ENCODE data around the gene CACNA1E. TPM values are rescaled to one million over a fixed set of nuclear protein-coding genes. Genes with fewer than 3 reads are reported as not detected.

The CACNA1E gene
- total RNA-seq, 2 donors from 2014 or later, result 0.11 TPM; not detected in 1

DNA sequence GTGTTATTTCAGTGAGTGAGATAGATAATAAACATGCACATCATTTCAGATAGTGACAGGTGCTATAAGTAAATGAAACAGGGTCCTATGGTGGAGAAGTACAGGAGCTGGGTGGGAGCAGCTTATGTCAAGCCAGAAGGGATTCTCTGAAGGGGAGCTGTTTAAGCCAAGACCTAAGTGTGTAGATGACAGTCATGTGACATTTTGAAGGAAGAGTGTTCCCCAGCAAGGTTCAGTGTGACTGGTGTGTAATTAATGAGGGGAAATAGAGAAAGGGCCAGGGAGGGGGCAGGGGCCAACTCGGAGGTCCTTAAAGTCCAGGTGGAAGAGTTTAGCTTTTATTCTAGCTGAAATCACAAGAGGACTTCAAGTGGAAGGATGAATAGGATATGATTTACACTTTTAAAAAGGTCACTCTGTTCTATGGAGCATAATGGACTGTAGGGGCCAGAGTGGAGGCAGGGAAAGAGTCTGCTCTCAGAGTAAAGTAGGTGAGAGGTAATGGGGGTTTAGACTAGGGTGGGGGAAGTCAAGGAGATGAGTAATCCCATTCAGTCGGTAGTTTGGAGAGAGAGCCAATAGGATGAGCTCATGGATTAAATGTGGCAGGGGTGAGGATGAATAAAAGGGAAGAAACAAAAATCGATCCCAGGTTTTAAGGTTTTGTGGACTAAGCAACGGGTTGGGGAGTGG is 243.1 kb downstream of the CACNA1E start:
- peaks cover 18% of the 10 kb centered on the region for H3K27me3 Mint-ChIP-seq
- ATAC-seq (replicated peaks), result no peak
- no peak overlapping the region for H3K4me3 Mint-ChIP-seq
- no peaks in the 10 kb centered on the region for H3K9me3 Mint-ChIP-seq
- H3K27ac Mint-ChIP-seq, result no peak overlapping the region
- H3K36me3 Mint-ChIP-seq (ENCODE audit: low read depth), result no peaks in the 10 kb centered on the region
- H3K4me1 Mint-ChIP-seq, result no peaks in the 10 kb centered on the region

DNA sequence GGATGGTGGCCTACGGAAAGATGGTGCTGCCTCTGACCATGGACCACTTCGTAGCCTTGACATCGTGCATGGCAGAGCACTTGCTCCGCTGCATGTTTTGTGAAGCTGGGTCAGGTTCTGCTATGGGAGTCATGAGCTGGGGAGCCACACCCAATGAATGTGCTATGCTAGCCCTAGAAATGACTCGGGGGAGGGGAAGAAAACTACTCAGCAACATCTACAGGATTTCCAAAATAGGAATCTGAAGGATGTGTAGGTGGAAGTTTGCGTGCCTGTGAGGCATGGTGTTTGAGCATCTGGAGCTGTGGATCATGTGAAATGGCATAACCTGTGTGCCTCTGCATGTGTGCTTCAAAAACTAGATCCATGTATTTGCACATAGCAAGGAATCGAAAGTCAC is 247.3 kb downstream of the CACNA1E start:
- H3K9me3 Mint-ChIP-seq, result no peaks in the 10 kb centered on the region
- no peak for ATAC-seq (replicated peaks)
- no peaks in the 10 kb centered on the region for H3K36me3 Mint-ChIP-seq (ENCODE audit: low read depth)
- H3K4me1 Mint-ChIP-seq, result no peaks in the 10 kb centered on the region
- H3K27ac Mint-ChIP-seq, result no peak overlapping the region
- peaks cover 14% of the 10 kb centered on the region for H3K27me3 Mint-ChIP-seq
- no peak overlapping the region for H3K4me3 Mint-ChIP-seq

DNA sequence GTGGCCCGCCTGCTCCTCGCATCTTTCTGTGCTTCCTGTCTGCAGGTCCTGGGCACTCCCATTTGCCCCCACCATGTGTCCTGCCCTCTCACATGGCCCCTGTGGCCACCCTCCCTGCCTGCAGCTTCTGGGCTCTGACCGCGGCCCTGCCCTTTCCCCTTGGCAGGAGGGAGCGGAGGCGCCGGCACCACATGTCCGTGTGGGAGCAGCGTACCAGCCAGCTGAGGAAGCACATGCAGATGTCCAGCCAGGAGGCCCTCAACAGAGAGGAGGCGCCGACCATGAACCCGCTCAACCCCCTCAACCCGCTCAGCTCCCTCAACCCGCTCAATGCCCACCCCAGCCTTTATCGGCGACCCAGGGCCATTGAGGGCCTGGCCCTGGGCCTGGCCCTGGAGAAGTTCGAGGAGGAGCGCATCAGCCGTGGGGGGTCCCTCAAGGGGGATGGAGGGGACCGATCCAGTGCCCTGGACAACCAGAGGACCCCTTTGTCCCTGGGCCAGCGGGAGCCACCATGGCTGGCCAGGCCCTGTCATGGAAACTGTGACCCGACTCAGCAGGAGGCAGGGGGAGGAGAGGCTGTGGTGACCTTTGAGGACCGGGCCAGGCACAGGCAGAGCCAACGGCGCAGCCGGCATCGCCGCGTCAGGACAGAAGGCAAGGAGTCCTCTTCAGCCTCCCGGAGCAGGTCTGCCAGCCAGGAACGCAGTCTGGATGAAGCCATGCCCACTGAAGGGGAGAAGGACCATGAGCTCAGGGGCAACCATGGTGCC is 249.1 kb downstream of the CACNA1E start:
- no peak overlapping the region for H3K4me3 Mint-ChIP-seq
- H3K4me1 Mint-ChIP-seq, result no peaks in the 10 kb centered on the region
- no peaks in the 10 kb centered on the region for H3K9me3 Mint-ChIP-seq
- no peak overlapping the region for H3K27ac Mint-ChIP-seq
- no peaks in the 10 kb centered on the region for H3K36me3 Mint-ChIP-seq (ENCODE audit: low read depth)
- ATAC-seq (replicated peaks), result no peak
- H3K27me3 Mint-ChIP-seq, result peaks cover 8% of the 10 kb centered on the region

DNA sequence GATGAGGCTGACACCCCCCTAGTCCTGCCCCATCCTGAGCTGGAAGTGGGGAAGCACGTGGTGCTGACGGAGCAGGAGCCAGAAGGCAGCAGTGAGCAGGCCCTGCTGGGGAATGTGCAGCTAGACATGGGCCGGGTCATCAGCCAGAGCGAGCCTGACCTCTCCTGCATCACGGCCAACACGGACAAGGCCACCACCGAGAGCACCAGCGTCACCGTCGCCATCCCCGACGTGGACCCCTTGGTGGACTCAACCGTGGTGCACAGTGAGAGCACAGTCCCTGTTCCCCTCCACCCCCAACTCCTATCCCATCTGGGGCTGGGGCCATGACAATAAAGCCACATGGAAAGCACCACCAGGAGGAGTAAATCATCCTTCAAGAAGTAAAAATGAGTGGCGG is 250.2 kb downstream of the CACNA1E start:
- no peak for ATAC-seq (replicated peaks)
- Mint-ChIP-seq H3K4me1 (no peaks in the 10 kb centered on the region), H3K27me3 (peaks cover 8% of the 10 kb centered on the region), H3K9me3 (no peaks in the 10 kb centered on the region), H3K36me3 (ENCODE audit: low read depth) (no peaks in the 10 kb centered on the region), H3K27ac (no peak overlapping the region), H3K4me3 (no peak overlapping the region)

DNA sequence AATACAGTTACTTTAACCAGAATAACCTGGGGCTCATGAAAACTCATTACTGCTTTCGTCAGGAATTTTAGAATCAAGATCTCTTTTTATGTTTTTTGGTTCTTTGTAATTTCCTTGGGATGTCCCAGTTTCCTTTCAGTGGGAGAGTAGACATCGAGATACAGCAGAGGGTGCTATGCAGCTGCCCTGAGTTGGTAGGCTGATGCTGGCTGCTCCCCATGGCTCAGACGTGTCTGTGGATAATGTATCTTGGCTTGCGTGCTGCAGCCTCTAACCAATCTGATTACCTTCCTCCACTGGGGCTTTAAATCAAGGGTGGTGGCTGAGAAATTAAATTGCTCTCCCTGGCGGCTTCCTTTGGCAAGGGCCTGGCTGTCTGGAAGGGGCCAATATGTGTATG is 253.7 kb downstream of the CACNA1E start:
- Mint-ChIP-seq H3K27me3 (peaks cover 8% of the 10 kb centered on the region), H3K9me3 (no peaks in the 10 kb centered on the region), H3K4me3 (no peak overlapping the region), H3K4me1 (no peaks in the 10 kb centered on the region), H3K36me3 (ENCODE audit: low read depth) (no peaks in the 10 kb centered on the region), H3K27ac (no peak overlapping the region)
- ATAC-seq (replicated peaks), result no peak

GRCh38 chr1:181739214-181739613 is 255.9 kb downstream of the CACNA1E start:
- Mint-ChIP-seq H3K36me3 (ENCODE audit: low read depth) (no peaks in the 10 kb centered on the region), H3K27me3 (peaks cover 12% of the 10 kb centered on the region), H3K9me3 (no peaks in the 10 kb centered on the region), H3K4me3 (no peak overlapping the region), H3K27ac (no peak overlapping the region), H3K4me1 (no peaks in the 10 kb centered on the region)
- no peak for ATAC-seq (replicated peaks)

GRCh38 chr1:181742426-181742825 is 259.1 kb downstream of the CACNA1E start:
- ATAC-seq (replicated peaks), result no peak
- Mint-ChIP-seq H3K4me1 (no peaks in the 10 kb centered on the region), H3K27ac (no peak overlapping the region), H3K9me3 (no peaks in the 10 kb centered on the region), H3K4me3 (no peak overlapping the region), H3K27me3 (peaks cover 4% of the 10 kb centered on the region), H3K36me3 (ENCODE audit: low read depth) (no peaks in the 10 kb centered on the region)

GRCh38 chr1:181743878-181744312 is 260.6 kb downstream of the CACNA1E start:
- ATAC-seq (replicated peaks), result no peak
- H3K4me3 Mint-ChIP-seq, result no peak overlapping the region

DNA sequence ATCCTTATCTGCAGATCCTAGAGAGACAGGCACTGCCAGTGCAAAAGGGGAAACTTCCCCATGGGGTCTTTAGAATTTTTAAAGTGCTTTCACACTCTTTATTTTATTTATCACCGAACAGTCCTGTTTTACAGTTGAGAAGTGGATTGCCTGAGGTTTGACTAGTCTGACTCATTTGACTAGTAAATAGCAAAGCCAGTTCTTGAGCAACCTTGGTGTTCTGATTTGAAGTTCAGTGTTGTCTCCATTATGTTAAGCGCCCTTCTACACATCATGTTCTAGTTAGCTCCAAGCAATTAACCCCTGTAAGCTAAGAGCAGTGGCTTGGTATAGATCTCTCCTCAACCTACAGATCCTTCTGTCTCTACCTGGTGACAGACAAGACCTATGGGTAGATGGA is 262.9 kb downstream of the CACNA1E start:
- H3K9me3 Mint-ChIP-seq, result no peaks in the 10 kb centered on the region
- H3K36me3 Mint-ChIP-seq (ENCODE audit: low read depth), result no peaks in the 10 kb centered on the region
- H3K4me1 Mint-ChIP-seq, result no peaks in the 10 kb centered on the region
- H3K27ac Mint-ChIP-seq, result no peak overlapping the region
- H3K27me3 Mint-ChIP-seq, result peaks cover 4% of the 10 kb centered on the region
- H3K4me3 Mint-ChIP-seq, result no peak overlapping the region
- ATAC-seq (replicated peaks), result no peak

More at GRCh38 chr1:181743878-181744312, 260.6 kb downstream of the CACNA1E start:
- Mint-ChIP-seq H3K27ac (no peak overlapping the region), H3K27me3 (peaks cover 4% of the 10 kb centered on the region), H3K9me3 (no peaks in the 10 kb centered on the region), H3K4me1 (no peaks in the 10 kb centered on the region), H3K36me3 (ENCODE audit: low read depth) (no peaks in the 10 kb centered on the region)

DNA sequence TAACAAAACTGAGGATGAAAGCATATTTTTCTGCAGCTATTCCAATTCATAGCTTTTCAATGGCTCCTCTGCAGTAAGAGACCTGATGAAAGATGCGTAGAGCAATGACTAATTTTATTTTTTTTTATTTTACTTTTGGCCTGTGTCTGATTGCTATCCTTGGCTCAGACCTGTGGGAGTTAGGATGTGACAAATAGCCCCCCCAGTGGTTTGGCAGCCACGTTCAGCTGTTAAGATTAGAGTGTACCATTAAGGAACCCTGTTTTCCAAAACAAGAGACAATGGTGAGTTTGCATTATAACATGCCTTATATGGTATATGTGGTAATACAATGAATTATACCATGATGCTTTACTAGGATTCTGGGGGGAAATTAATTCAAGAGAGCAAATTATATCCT is 264.7 kb downstream of the CACNA1E start:
- H3K9me3 Mint-ChIP-seq, result no peaks in the 10 kb centered on the region
- no peak overlapping the region for H3K27ac Mint-ChIP-seq
- ATAC-seq (replicated peaks), result no peak
- no peaks in the 10 kb centered on the region for H3K27me3 Mint-ChIP-seq
- H3K4me3 Mint-ChIP-seq, result no peak overlapping the region
- no peaks in the 10 kb centered on the region for H3K36me3 Mint-ChIP-seq (ENCODE audit: low read depth)
- H3K4me1 Mint-ChIP-seq, result no peaks in the 10 kb centered on the region

GRCh38 chr1:181754103-181754502 is 270.8 kb downstream of the CACNA1E start:
- ATAC-seq (replicated peaks), result no peak
- Mint-ChIP-seq H3K27ac (no peak overlapping the region), H3K27me3 (peaks cover 5% of the 10 kb centered on the region), H3K36me3 (ENCODE audit: low read depth) (no peaks in the 10 kb centered on the region), H3K4me3 (no peak overlapping the region), H3K4me1 (no peaks in the 10 kb centered on the region), H3K9me3 (no peaks in the 10 kb centered on the region)

- Mint-ChIP-seq H3K27me3 (peaks cover 5% of the 10 kb centered on the region), H3K4me3 (no peak overlapping the region), H3K9me3 (no peaks in the 10 kb centered on the region), H3K36me3 (ENCODE audit: low read depth) (no peaks in the 10 kb centered on the region), H3K27ac (no peak overlapping the region), H3K4me1 (no peaks in the 10 kb centered on the region)
- no peak for ATAC-seq (replicated peaks)
These were observed 276.2 kb downstream of the CACNA1E start for GRCh38 chr1:181759481-181759880.

DNA sequence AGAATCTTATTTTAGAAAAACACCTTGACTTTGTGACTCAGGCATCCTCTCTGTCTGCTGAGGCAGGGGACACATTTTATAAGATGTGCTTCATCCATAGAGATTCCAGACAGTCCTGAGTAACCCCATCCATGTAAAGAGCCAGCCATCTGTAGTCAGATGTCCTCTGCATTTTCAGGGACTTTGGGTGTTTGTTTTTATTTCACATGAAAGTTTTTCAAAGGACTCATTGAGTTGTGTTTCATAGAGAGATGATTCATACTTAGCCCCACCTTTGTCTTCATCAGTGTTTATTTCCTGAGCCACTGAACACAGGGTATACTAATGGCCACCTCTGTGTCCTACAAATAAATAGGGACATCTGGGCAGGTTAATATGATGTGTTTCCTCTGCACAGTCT is 280.4 kb downstream of the CACNA1E start:
- H3K4me1 Mint-ChIP-seq, result no peaks in the 10 kb centered on the region
- H3K36me3 Mint-ChIP-seq (ENCODE audit: low read depth), result no peaks in the 10 kb centered on the region
- no peaks in the 10 kb centered on the region for H3K9me3 Mint-ChIP-seq
- H3K27ac Mint-ChIP-seq, result no peak overlapping the region
- peaks cover 1% of the 10 kb centered on the region for H3K27me3 Mint-ChIP-seq
- ATAC-seq (replicated peaks), result no peak
- no peak overlapping the region for H3K4me3 Mint-ChIP-seq

DNA sequence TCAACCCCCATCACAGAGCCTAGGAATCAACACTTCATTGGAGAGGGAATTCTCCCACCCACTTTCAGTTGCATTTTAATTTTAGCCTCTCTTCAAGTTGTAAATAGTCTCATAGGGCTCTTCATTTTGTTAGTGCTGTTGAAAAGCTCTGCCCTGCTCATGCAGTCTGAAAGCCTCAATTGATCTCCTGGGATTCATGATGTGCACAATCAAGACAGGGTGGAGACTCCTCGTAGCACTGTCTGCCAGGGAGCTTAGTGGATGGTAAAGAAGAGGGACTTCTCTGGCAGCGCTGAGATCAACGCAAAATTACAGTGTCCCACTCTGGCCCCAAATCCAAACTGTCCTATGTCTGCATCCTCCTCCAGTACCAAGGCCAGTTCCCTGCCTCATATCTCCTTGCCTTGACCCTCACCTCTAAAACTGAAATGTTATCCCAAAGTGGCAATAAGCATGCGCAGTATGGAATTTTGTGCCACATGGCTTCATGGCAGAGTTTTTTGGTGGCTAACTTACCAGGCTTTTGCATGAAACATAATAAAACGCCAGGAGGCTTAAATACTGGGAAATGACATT is 282.2 kb downstream of the CACNA1E start:
- H3K27me3 Mint-ChIP-seq, result no peaks in the 10 kb centered on the region
- no peaks in the 10 kb centered on the region for H3K4me1 Mint-ChIP-seq
- no peak overlapping the region for H3K4me3 Mint-ChIP-seq
- no peaks in the 10 kb centered on the region for H3K9me3 Mint-ChIP-seq
- no peaks in the 10 kb centered on the region for H3K36me3 Mint-ChIP-seq (ENCODE audit: low read depth)
- no peak overlapping the region for H3K27ac Mint-ChIP-seq
- no peak for ATAC-seq (replicated peaks)

Measured in activated T-helper 17 cell treated with anti-CD3 and anti-CD28 coated beads, Interleukin-2, amount 50 U/mL, for 72 hours (primary cell).